A549 (cell line): Measurements from ENCODE around the gene OCA2. TPM values are rescaled to one million over a fixed set of nuclear protein-coding genes. Genes with fewer than 3 reads are reported as not detected.

ENCODE experiments used
- ATAC-seq, 2 experiments: fragments of 200-7000 bp in 1 of 2; fragments of >200 bp in 1 of 2; cut with Nextera tagmentation in 1 of 2; cut with Tn5 transposase in 1 of 2; 3 replicates each; pipeline versions ENCODE4 v1.8.0 to v1.9.1; 2018 to 2020; ENCODE audit warnings: mild to moderate bottlenecking in 1 of 2, moderate library complexity in 1 of 2
- CTCF ChIA-PET: fragments of 300-600 bp; sonication (Branson Sonifier 250); formaldehyde crosslinking; extraction: SDS; loops from one replicate; lab custom pipeline; 2021; ENCODE audit warnings: antibody characterized with exemption, inconsistent platforms; lab: Yijun Ruan, JAX
- POLR2A ChIA-PET: fragments of 350-600 bp; formaldehyde crosslinking; extraction: SDS; loops from one replicate; lab custom pipeline; 2021; ENCODE audit warnings: antibody characterized with exemption, inconsistent platforms; lab: Yijun Ruan, JAX
- DNase-seq, 2 experiments: peaks; one replicate each; pipeline versions ENCODE4 v3.0.0 to v3.0.0-alpha.2; 2011 to 2016; ENCODE audit warnings: low read depth in 1 of 2, low spot score in 1 of 2
- FAIRE-seq: peaks from 2 replicates; lab custom pipeline; 2011; peaks lifted over from hg19 to GRCh38; lab: Jason Lieb, UNC
- H3K27ac ChIP-seq, 2 experiments: fragments of >200 bp; sonication (Bioruptor Twin); formaldehyde crosslinking; 3 replicates each; pipeline ENCODE4 v1.5.1; 2016 to 2017
- H3K4me1 ChIP-seq: fragments of >200 bp; sonication (Bioruptor Twin); formaldehyde crosslinking; 3 replicates; pipeline ENCODE4 v1.6.1; 2016
- H3K4me2 ChIP-seq: fragments of >200 bp; sonication (Bioruptor Twin); formaldehyde crosslinking; 3 replicates; pipeline ENCODE4 v1.6.1; 2016
- H3K4me3 ChIP-seq: fragments of >200 bp; sonication (Bioruptor Twin); formaldehyde crosslinking; 3 replicates; pipeline ENCODE4 v1.5.1; 2016
- H3K9me3 ChIP-seq: fragments of >200 bp; sonication (Bioruptor Twin); formaldehyde crosslinking; 3 replicates; pipeline ENCODE4 v1.6.1; 2016
- CHD4 ChIP-seq: fragments of 200-600 bp; sonication (generic); IDR thresholded peaks from 2 replicates; pipeline ENCODE4 v1.6.1; 2016; ENCODE audit warnings: antibody characterized with exemption, mild to moderate bottlenecking, borderline replicate concordance
- EP300 ChIP-seq, 2 experiments: fragments of >200 bp; sonication (Bioruptor Twin); formaldehyde crosslinking; IDR thresholded peaks; 2 replicates in 1 of 2; 3 replicates in 1 of 2; pipeline ENCODE4 v1.6.1; 2016 to 2017
- ESRRA ChIP-seq: fragments of 150-350 bp; IDR thresholded peaks from 2 replicates; pipeline ENCODE4 v1.6.1; 2014; ENCODE audit warnings: mild to moderate bottlenecking, low read length, borderline replicate concordance
- HEYL ChIP-seq: fragments of 250-450 bp; sonication (Bioruptor Pico); IDR thresholded peaks from 2 replicates; pipeline ENCODE4 v1.8.0; 2021; ENCODE audit warnings: mild to moderate bottlenecking, moderate library complexity
- HOXA7 ChIP-seq: fragments of 250-450 bp; sonication (Bioruptor Pico); IDR thresholded peaks from 2 replicates; pipeline ENCODE4 v1.5.0; 2020; ENCODE audit warnings: mild to moderate bottlenecking, moderate library complexity
- MAFK ChIP-seq: fragments of 450-650 bp; IDR thresholded peaks from 2 replicates; pipeline ENCODE4 v1.6.1; 2014; ENCODE audit not compliant: partially characterized antibody
- POLR2A ChIP-seq: IDR thresholded peaks from 2 replicates; pipeline ENCODE4 v1.6.1; 2012; ENCODE audit warnings: mild to moderate bottlenecking, low read length
- POLR2AphosphoS2 ChIP-seq: conservative IDR thresholded peaks from 2 replicates; pipeline ENCODE4 v1.6.1; 2012; ENCODE audit warnings: low read length, improper control_type of control experiment, inconsistent platforms
- RAD21 ChIP-seq, 2 experiments: fragments of >200 bp in 1 of 2; sonication (Bioruptor Twin) in 1 of 2; formaldehyde crosslinking in 1 of 2; IDR thresholded peaks in 1 of 2; conservative IDR thresholded peaks in 1 of 2; 2 replicates in 1 of 2; 3 replicates in 1 of 2; pipeline ENCODE4 v1.6.1; 2012 to 2018; ENCODE audit warnings: inconsistent platforms in 1 of 2
- RARB ChIP-seq: fragments of 250-450 bp; sonication (Bioruptor Pico); IDR thresholded peaks from 2 replicates; pipeline ENCODE4 v1.8.0; 2021; ENCODE audit warnings: mild to moderate bottlenecking, moderate library complexity
- RNF2 ChIP-seq: fragments of 200-600 bp; sonication (generic); IDR thresholded peaks from 2 replicates; pipeline ENCODE4 v1.6.1; 2016; ENCODE audit warnings: low read depth, mild to moderate bottlenecking, antibody characterized with exemption, moderate library complexity, borderline replicate concordance
- SMC3 ChIP-seq: fragments of >200 bp; sonication (Bioruptor Twin); formaldehyde crosslinking; IDR thresholded peaks from 3 replicates; pipeline ENCODE4 v1.6.1; 2018; ENCODE audit warnings: inconsistent platforms
- ZSCAN20 ChIP-seq: fragments of 250-450 bp; sonication (Bioruptor Pico); IDR thresholded peaks from 2 replicates; pipeline ENCODE4 v1.8.0; 2022; ENCODE audit warnings: mild to moderate bottlenecking, moderate library complexity
- WGBS: methylation state at CpG from one replicate; pipeline ENCODE4 v1.1.6; 2017; ENCODE audit errors: missing lambda C conversion rate; 5-methylcytosine and 5-hydroxymethylcytosine counted together
- polyA plus RNA-seq, 4 experiments: library from polyadenylated mRNA; depleted of rRNA in 3 of 4; stranded (reverse); fragments of >200 nt; fragmentation: RNase III in 1 of 4; extraction: RNeasy Plus Mini Kit Qiagen cat#74134 plus additional on column Dnase treatment in 1 of 4; gene quantifications; 2 replicates in 3 of 4; 3 replicates in 1 of 4; pipeline ENCODE4 v1.2.3, GENCODE V29; 2011 to 2017
- TF ChIP-seq, protein P1 (sequence below): IDR thresholded peaks from 2 replicates; pipeline ENCODE4 v1.6.1; 2012
- TF ChIP-seq, protein P2 (sequence below): fragments of >200 bp; sonication (Bioruptor Twin); formaldehyde crosslinking; IDR thresholded peaks from 3 replicates; pipeline ENCODE4 v1.5.1; 2016
- TF ChIP-seq, protein P3 (sequence below): fragments of 450-650 bp; IDR thresholded peaks from 2 replicates; pipeline ENCODE4 v1.6.1; 2014; ENCODE audit warnings: antibody characterized with exemption

OCA2 gene
- polyA plus RNA-seq, 2 of the 4 experiments (the other 2 are of a cell fraction): 0.17 to 0.25 TPM

DNA sequence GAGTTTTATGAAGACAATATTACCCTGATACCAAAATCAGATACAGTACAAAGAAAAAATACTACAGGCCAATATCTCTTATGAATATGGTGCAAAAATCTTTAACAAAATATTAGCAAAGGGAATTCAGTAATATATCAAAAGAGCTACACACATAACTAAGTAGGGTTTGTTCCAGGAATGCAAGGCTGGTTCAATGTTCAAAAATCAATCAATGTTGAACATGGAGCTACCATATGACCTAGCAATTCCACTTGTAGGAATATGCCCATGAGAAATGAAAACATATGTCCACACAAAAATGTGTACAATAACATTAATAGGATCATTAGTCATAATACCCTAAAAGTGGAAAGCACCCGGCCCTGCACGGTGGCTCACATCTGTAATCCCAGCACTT lies 7.8 kb downstream of the OCA2 start:
- no peak overlapping the region for H3K4me2 ChIP-seq
- no peaks in the 10 kb centered on the region for H3K4me1 ChIP-seq
- no peak for DNase-seq
- peaks cover 25% of the 10 kb centered on the region for H3K9me3 ChIP-seq
- CTCF ChIA-PET: interaction anchor here (0.6 to 1.4 kb wide), 2 partner anchors 11 to 13 kb away, joined by 3 to 5 read pairs; no protein-coding TSS in a partner anchor
- TF ChIP-seq, protein P1, sequence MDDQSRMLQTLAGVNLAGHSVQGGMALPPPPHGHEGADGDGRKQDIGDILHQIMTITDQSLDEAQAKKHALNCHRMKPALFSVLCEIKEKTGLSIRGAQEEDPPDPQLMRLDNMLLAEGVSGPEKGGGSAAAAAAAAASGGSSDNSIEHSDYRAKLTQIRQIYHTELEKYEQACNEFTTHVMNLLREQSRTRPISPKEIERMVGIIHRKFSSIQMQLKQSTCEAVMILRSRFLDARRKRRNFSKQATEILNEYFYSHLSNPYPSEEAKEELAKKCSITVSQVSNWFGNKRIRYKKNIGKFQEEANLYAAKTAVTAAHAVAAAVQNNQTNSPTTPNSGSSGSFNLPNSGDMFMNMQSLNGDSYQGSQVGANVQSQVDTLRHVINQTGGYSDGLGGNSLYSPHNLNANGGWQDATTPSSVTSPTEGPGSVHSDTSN: no peak
- TF ChIP-seq RNF2 (no peak), CHD4 (no peak), HOXA7 (CRISPR knock-in tag) (no peak)
- ATAC-seq: no peak
- H3K27ac ChIP-seq: no peak overlapping the region
- no peak overlapping the region for H3K4me3 ChIP-seq
- WGBS: 79% methylated on average over 2 of the region's 2 CpGs
- no peak for FAIRE-seq
- POLR2A ChIA-PET: no interaction called here

GRCh38 chr15:28086175-28086703 lies 12.9 kb downstream of the OCA2 start:
- FAIRE-seq (peak; percentile 98), DNase-seq (peak; percentile 70 to 79), ATAC-seq (peak; percentile 95 to 100)
- POLR2A ChIA-PET: interaction anchor here (1.2 kb wide), 1 partner anchor 10 kb away, joined by 4 read pairs; no protein-coding TSS in a partner anchor
- peak; percentile 56 to 67 for TF ChIP-seq RAD21 (conservative IDR thresholded peaks at IDR 0.05 in 1 of 2, IDR thresholded peaks at IDR 0.05 in 1 of 2)
- peak; percentile 35 for TF ChIP-seq MAFK
- TF ChIP-seq, protein P2, sequence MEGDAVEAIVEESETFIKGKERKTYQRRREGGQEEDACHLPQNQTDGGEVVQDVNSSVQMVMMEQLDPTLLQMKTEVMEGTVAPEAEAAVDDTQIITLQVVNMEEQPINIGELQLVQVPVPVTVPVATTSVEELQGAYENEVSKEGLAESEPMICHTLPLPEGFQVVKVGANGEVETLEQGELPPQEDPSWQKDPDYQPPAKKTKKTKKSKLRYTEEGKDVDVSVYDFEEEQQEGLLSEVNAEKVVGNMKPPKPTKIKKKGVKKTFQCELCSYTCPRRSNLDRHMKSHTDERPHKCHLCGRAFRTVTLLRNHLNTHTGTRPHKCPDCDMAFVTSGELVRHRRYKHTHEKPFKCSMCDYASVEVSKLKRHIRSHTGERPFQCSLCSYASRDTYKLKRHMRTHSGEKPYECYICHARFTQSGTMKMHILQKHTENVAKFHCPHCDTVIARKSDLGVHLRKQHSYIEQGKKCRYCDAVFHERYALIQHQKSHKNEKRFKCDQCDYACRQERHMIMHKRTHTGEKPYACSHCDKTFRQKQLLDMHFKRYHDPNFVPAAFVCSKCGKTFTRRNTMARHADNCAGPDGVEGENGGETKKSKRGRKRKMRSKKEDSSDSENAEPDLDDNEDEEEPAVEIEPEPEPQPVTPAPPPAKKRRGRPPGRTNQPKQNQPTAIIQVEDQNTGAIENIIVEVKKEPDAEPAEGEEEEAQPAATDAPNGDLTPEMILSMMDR: peak; percentile 63
- TF ChIP-seq POLR2AphosphoS2: no peak
- peak; percentile 47; the same call in 2 of the 3 replicates for TF ChIP-seq SMC3
- WGBS: 8% methylated on average over 2 of the region's 2 CpGs
- H3K4me1 ChIP-seq: no peaks in the 10 kb centered on the region
- no peak overlapping the region for H3K27ac ChIP-seq
- CTCF ChIA-PET: interaction anchor here (1.0 to 1.1 kb wide), 2 partner anchors 9 to 41 kb away, joined by 3 read pairs; no protein-coding TSS in a partner anchor
- no peak overlapping the region for H3K4me3 ChIP-seq
- no peak overlapping the region for H3K4me2 ChIP-seq
- peaks cover 19% of the 10 kb centered on the region for H3K9me3 ChIP-seq

GRCh38 chr15:28085489-28086174 lies 13.5 kb downstream of the OCA2 start:
- 54% methylated on average over 4 of the region's 4 CpGs for WGBS
- no peaks in the 10 kb centered on the region for H3K4me1 ChIP-seq
- H3K27ac ChIP-seq: no peak overlapping the region
- ChIA-PET CTCF (interaction anchor here (0.7 to 2.4 kb wide), 7 partner anchors 9 to 41 kb away, joined by 3 to 11 read pairs (median 5); no protein-coding TSS in a partner anchor), POLR2A (interaction anchor here (1.2 kb wide), 1 partner anchor 10 kb away, joined by 4 read pairs; no protein-coding TSS in a partner anchor)
- no peak overlapping the region for H3K4me3 ChIP-seq
- no peak overlapping the region for H3K4me2 ChIP-seq
- peak in 1 of 2 experiments; percentile 68; a peak in 4 of 6 replicates for ATAC-seq
- H3K9me3 ChIP-seq: peaks cover 12% of the 10 kb centered on the region; the same call in 2 of the 3 replicates
- DNase-seq: no peak
- FAIRE-seq: no peak
- no peak for TF ChIP-seq ZSCAN20 (CRISPR knock-in tag)

GRCh38 chr15:28084547-28084946 lies 14.6 kb downstream of the OCA2 start:
- ChIA-PET POLR2A (no interaction called here), CTCF (interaction anchor here (0.8 to 2.4 kb wide), 9 partner anchors 8 to 763 kb away, joined by 3 to 11 read pairs (median 5); no protein-coding TSS in a partner anchor)
- peaks cover 9% of the 10 kb centered on the region; the same call in 1 of the 3 replicates for H3K9me3 ChIP-seq
- ATAC-seq (0 out of 6 replicates have a peak, but pooled peaks of 1 of the 2 experiments have one; percentile 11), DNase-seq (peak in 1 of 2 experiments; percentile 21), FAIRE-seq (no peak)
- WGBS: 44% methylated on average over 3 of the region's 3 CpGs
- TF ChIP-seq EP300 (IDR thresholded peaks at IDR 0.05): no peak
- TF ChIP-seq, protein P3, sequence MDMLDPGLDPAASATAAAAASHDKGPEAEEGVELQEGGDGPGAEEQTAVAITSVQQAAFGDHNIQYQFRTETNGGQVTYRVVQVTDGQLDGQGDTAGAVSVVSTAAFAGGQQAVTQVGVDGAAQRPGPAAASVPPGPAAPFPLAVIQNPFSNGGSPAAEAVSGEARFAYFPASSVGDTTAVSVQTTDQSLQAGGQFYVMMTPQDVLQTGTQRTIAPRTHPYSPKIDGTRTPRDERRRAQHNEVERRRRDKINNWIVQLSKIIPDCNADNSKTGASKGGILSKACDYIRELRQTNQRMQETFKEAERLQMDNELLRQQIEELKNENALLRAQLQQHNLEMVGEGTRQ: no peak
- no peak for TF ChIP-seq POLR2A
- TF ChIP-seq HEYL (CRISPR knock-in tag): no peak
- no peak for TF ChIP-seq RARB (CRISPR knock-in tag)
- no peak for TF ChIP-seq ESRRA
- H3K4me1 ChIP-seq: no peaks in the 10 kb centered on the region
- no peak overlapping the region for H3K27ac ChIP-seq
- H3K4me2 ChIP-seq: no peak overlapping the region
- H3K4me3 ChIP-seq: no peak overlapping the region
